ENCODE data around the gene ISL1.

Gene ISL1

GRCh38 chr5:51380603-51381207, 2.5 kb upstream of the ISL1 start:
- DNase-seq (ENCODE audit: low read depth, low spot score) = no peak

GRCh38 chr5:51381761-51382474, 1.3 kb upstream of the ISL1 start:
- H3K4me3 ChIP-seq (ENCODE audit: insufficient read length, low read depth) = no peak overlapping the region
- no peaks in the 10 kb centered on the region for H3K36me3 ChIP-seq (ENCODE audit: insufficient read depth, insufficient read length, low read length)
- TF ChIP-seq YY1 (IDR thresholded peaks at IDR 0.05; ENCODE audit: insufficient read depth, insufficient read length) (no peak), ZNF274 (IDR thresholded peaks at IDR 0.05; ENCODE audit: low read depth, low read length) (no peak), SUZ12 (IDR thresholded peaks at IDR 0.05; ENCODE audit: extremely low read depth, insufficient read depth, insufficient read length) (no peak)
- peaks cover 98% of the 10 kb centered on the region for H3K27me3 ChIP-seq (ENCODE audit: insufficient read depth, insufficient read length)
- H3K9me3 ChIP-seq (ENCODE audit: insufficient read depth, low read length) = no peaks in the 10 kb centered on the region
- no peak overlapping the region for H3K9ac ChIP-seq (ENCODE audit: insufficient read length, low read depth)
- no peak for DNase-seq (ENCODE audit: low read depth, low spot score)
- H3K4me1 ChIP-seq (ENCODE audit: insufficient read depth, insufficient read length) = no peaks in the 10 kb centered on the region

More at GRCh38 chr5:51380603-51381207, 2.5 kb upstream of the ISL1 start:
- H3K9me3 ChIP-seq (ENCODE audit: insufficient read depth, low read length) = no peaks in the 10 kb centered on the region
- peaks cover 98% of the 10 kb centered on the region for H3K27me3 ChIP-seq (ENCODE audit: insufficient read depth, insufficient read length)
- no peak overlapping the region for H3K4me3 ChIP-seq (ENCODE audit: insufficient read length, low read depth)
- no peaks in the 10 kb centered on the region for H3K36me3 ChIP-seq (ENCODE audit: insufficient read depth, insufficient read length, low read length)
- no peak overlapping the region for H3K9ac ChIP-seq (ENCODE audit: insufficient read length, low read depth)
- no peak for TF ChIP-seq YY1 (IDR thresholded peaks at IDR 0.05; ENCODE audit: insufficient read depth, insufficient read length)
- TF ChIP-seq SUZ12 (IDR thresholded peaks at IDR 0.05; ENCODE audit: extremely low read depth, insufficient read depth, insufficient read length) = peak; percentile 27
- H3K4me1 ChIP-seq (ENCODE audit: insufficient read depth, insufficient read length) = no peaks in the 10 kb centered on the region

- H3K36me3 ChIP-seq (ENCODE audit: insufficient read depth, insufficient read length, low read length) = no peaks in the 10 kb centered on the region
- no peak for DNase-seq (ENCODE audit: low read depth, low spot score)
- no peaks in the 10 kb centered on the region for H3K9me3 ChIP-seq (ENCODE audit: insufficient read depth, low read length)
- H3K27me3 ChIP-seq (ENCODE audit: insufficient read depth, insufficient read length) = peaks cover 98% of the 10 kb centered on the region
- H3K4me1 ChIP-seq (ENCODE audit: insufficient read depth, insufficient read length) = no peaks in the 10 kb centered on the region
- peak overlapping the region; percentile 62 for H3K4me3 ChIP-seq (ENCODE audit: insufficient read length, low read depth)
- peak; percentile 25 for TF ChIP-seq SUZ12 (IDR thresholded peaks at IDR 0.05; ENCODE audit: extremely low read depth, insufficient read depth, insufficient read length)
- TF ChIP-seq ZNF274 (IDR thresholded peaks at IDR 0.05; ENCODE audit: low read depth, low read length) = no peak
- peak overlapping the region; percentile 56 for H3K9ac ChIP-seq (ENCODE audit: insufficient read length, low read depth)
These were observed 622 bp upstream of the ISL1 start for GRCh38 chr5:51382521-51383130.

- no peak overlapping the region for H3K4me3 ChIP-seq (ENCODE audit: insufficient read length, low read depth)
- no peak for DNase-seq (ENCODE audit: low read depth, low spot score)
- peaks cover 98% of the 10 kb centered on the region for H3K27me3 ChIP-seq (ENCODE audit: insufficient read depth, insufficient read length)
- no peak for TF ChIP-seq SUZ12 (IDR thresholded peaks at IDR 0.05; ENCODE audit: extremely low read depth, insufficient read depth, insufficient read length)
- TF ChIP-seq YY1 (IDR thresholded peaks at IDR 0.05; ENCODE audit: insufficient read depth, insufficient read length) = no peak
- TF ChIP-seq ZNF274 (IDR thresholded peaks at IDR 0.05; ENCODE audit: low read depth, low read length) = no peak
- no peaks in the 10 kb centered on the region for H3K4me1 ChIP-seq (ENCODE audit: insufficient read depth, insufficient read length)
- no peaks in the 10 kb centered on the region for H3K36me3 ChIP-seq (ENCODE audit: insufficient read depth, insufficient read length, low read length)
- H3K9me3 ChIP-seq (ENCODE audit: insufficient read depth, low read length) = no peaks in the 10 kb centered on the region
- H3K9ac ChIP-seq (ENCODE audit: insufficient read length, low read depth) = no peak overlapping the region
These were observed 1.1 kb downstream of the ISL1 start for GRCh38 chr5:51384281-51384840.

- H3K4me1 ChIP-seq (ENCODE audit: insufficient read depth, insufficient read length) = no peaks in the 10 kb centered on the region
- no peaks in the 10 kb centered on the region for H3K9me3 ChIP-seq (ENCODE audit: insufficient read depth, low read length)
- no peak overlapping the region for H3K9ac ChIP-seq (ENCODE audit: insufficient read length, low read depth)
- peaks cover 98% of the 10 kb centered on the region for H3K27me3 ChIP-seq (ENCODE audit: insufficient read depth, insufficient read length)
- no peak for TF ChIP-seq SUZ12 (IDR thresholded peaks at IDR 0.05; ENCODE audit: extremely low read depth, insufficient read depth, insufficient read length)
- no peak for TF ChIP-seq ZNF274 (IDR thresholded peaks at IDR 0.05; ENCODE audit: low read depth, low read length)
- no peak for TF ChIP-seq YY1 (IDR thresholded peaks at IDR 0.05; ENCODE audit: insufficient read depth, insufficient read length)
- H3K36me3 ChIP-seq (ENCODE audit: insufficient read depth, insufficient read length, low read length) = no peaks in the 10 kb centered on the region
- no peak for DNase-seq (ENCODE audit: low read depth, low spot score)
- no peak overlapping the region for H3K4me3 ChIP-seq (ENCODE audit: insufficient read length, low read depth)
These were observed 2.0 kb downstream of the ISL1 start for GRCh38 chr5:51385216-51385615.

- TF ChIP-seq YY1 (IDR thresholded peaks at IDR 0.05; ENCODE audit: insufficient read depth, insufficient read length) (no peak), SUZ12 (IDR thresholded peaks at IDR 0.05; ENCODE audit: extremely low read depth, insufficient read depth, insufficient read length) (peak; percentile 36)
- no peak for DNase-seq (ENCODE audit: low read depth, low spot score)
- Histone ChIP-seq H3K4me3 (ENCODE audit: insufficient read length, low read depth) (peak overlapping the region; percentile 51), H3K9ac (ENCODE audit: insufficient read length, low read depth) (no peak overlapping the region), H3K4me1 (ENCODE audit: insufficient read depth, insufficient read length) (no peaks in the 10 kb centered on the region), H3K27me3 (ENCODE audit: insufficient read depth, insufficient read length) (peaks cover 98% of the 10 kb centered on the region), H3K36me3 (ENCODE audit: insufficient read depth, insufficient read length, low read length) (no peaks in the 10 kb centered on the region), H3K9me3 (ENCODE audit: insufficient read depth, low read length) (no peaks in the 10 kb centered on the region)
These were observed 4.0 kb downstream of the ISL1 start for GRCh38 chr5:51386916-51387883.
